Measurements from ENCODE around the gene UGT8. TPM values are rescaled to one million over a fixed set of nuclear protein-coding genes. Genes with fewer than 3 reads are reported as not detected.

Gene UGT8
- total RNA-seq, 3 donors from 2014 or later: 21.7 to 66.8 (median 51.7) TPM

DNA sequence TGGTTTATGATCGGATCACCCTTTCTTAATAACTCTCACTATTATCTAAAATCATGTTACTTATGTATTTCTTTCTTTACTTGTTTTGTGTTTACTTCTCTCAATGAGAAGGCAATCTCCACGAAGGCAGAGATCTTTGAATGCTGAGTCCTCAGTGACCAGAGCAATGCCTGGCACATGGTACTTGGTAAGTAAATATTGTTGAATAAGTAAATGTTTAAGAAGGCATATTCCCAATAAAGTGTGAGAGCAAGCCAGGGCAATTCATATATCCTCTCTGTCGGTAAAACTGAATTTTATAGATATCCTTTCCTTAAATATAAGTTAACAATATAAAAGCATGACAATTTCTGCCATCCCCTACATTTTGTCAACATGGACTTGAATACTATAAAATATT lies 94.4 kb downstream of the UGT8 start:
- H3K4me1 ChIP-seq (ENCODE audit: low read depth): no peaks in the 10 kb centered on the region
- DNase-seq (no peak), ATAC-seq (no peak)
- no peak overlapping the region for H3K4me3 ChIP-seq
- H3K36me3 ChIP-seq (ENCODE audit: low read depth): no peaks in the 10 kb centered on the region
- TF ChIP-seq, protein P1, sequence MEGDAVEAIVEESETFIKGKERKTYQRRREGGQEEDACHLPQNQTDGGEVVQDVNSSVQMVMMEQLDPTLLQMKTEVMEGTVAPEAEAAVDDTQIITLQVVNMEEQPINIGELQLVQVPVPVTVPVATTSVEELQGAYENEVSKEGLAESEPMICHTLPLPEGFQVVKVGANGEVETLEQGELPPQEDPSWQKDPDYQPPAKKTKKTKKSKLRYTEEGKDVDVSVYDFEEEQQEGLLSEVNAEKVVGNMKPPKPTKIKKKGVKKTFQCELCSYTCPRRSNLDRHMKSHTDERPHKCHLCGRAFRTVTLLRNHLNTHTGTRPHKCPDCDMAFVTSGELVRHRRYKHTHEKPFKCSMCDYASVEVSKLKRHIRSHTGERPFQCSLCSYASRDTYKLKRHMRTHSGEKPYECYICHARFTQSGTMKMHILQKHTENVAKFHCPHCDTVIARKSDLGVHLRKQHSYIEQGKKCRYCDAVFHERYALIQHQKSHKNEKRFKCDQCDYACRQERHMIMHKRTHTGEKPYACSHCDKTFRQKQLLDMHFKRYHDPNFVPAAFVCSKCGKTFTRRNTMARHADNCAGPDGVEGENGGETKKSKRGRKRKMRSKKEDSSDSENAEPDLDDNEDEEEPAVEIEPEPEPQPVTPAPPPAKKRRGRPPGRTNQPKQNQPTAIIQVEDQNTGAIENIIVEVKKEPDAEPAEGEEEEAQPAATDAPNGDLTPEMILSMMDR (IDR thresholded peaks at IDR 0.05): no peak
- intact Hi-C loops (cut with DNase I, micrococcal nuclease): loop anchor here in 1 of 2 donors (10.0 kb wide), 1 partner anchor 308 kb away; no protein-coding TSS in a partner anchor
- no peaks in the 10 kb centered on the region for H3K9me3 ChIP-seq

DNA sequence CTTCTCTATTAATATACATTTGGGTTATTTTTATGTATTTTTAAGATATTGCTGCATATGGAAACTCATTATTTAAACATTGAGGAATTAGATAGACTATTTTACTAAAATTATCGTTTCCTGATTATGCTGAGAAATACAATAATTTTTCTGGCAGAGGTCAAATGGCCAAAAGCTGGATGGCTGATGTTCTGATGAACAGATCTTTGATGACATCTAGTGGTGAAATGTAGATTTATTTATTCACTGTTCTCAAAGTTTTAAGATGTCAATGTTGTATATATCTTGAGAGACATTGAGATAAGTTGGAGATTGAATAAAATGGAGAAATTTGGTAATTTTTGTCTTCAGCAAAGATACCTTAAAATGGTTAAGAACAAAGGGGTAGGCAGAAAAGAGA lies 96.2 kb downstream of the UGT8 start:
- TF ChIP-seq, protein P1 (IDR thresholded peaks at IDR 0.05): peak; percentile 18
- intact Hi-C loops (cut with DNase I, micrococcal nuclease): loop anchor here in 1 of 2 donors (10.0 kb wide), 1 partner anchor 310 kb away; no protein-coding TSS in a partner anchor
- Histone ChIP-seq H3K9me3 (no peaks in the 10 kb centered on the region), H3K4me1 (ENCODE audit: low read depth) (no peaks in the 10 kb centered on the region), H3K4me3 (no peak overlapping the region), H3K36me3 (ENCODE audit: low read depth) (no peaks in the 10 kb centered on the region)
- no peak for DNase-seq
- no peak for ATAC-seq

DNA sequence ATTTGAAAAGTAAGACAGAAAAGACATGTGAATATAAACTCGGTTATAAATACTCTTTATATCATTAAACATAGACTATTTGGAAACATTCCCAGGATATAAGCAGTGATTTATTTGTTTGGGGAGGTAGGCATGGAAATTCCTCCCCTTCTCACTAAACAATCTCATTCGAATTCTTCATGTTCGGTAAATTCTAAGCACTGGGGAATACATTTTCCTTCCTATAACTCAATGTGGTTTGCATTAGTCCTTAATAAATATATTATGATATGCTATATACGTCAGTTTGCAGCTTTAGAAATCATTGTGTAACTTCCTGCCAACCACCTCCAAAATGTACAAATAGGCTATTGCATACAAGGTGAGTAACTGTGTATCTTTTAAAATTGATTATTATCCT lies 99.6 kb downstream of the UGT8 start:
- no peak for ATAC-seq
- Histone ChIP-seq H3K9me3 (no peaks in the 10 kb centered on the region), H3K4me3 (no peak overlapping the region), H3K4me1 (ENCODE audit: low read depth) (no peaks in the 10 kb centered on the region), H3K36me3 (ENCODE audit: low read depth) (no peaks in the 10 kb centered on the region)
- TF ChIP-seq, protein P1 (IDR thresholded peaks at IDR 0.05): no peak
- no peak for DNase-seq
- intact Hi-C loops (cut with DNase I, micrococcal nuclease): loop anchor here in 1 of 2 donors (10.0 kb wide), 1 partner anchor 313 kb away; no protein-coding TSS in a partner anchor

DNA sequence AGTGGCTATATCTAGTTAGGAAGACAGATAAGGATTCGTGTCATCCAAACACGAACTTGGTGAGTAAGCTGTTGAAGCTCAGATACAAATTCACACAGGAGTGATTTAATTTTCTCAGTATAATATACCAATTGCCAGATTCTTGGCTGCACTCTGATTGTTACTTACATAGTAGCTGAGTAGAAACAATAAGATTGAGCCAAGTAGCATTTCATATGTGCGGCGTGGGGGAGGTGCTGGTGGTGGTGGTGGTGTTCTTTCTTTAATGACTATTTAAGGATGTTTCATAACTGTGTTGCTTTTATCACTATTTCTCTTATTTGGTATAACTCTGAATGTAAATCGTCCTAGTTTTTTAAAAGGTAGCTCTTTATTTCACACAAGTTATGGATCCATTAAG lies 102.9 kb downstream of the UGT8 start:
- Histone ChIP-seq H3K4me1 (ENCODE audit: low read depth) (no peaks in the 10 kb centered on the region), H3K4me3 (no peak overlapping the region), H3K36me3 (ENCODE audit: low read depth) (no peaks in the 10 kb centered on the region), H3K9me3 (no peaks in the 10 kb centered on the region)
- TF ChIP-seq, protein P1 (IDR thresholded peaks at IDR 0.05): no peak
- ATAC-seq: no peak
- intact Hi-C loops (cut with DNase I, micrococcal nuclease): no loop called here
- DNase-seq: no peak

- no peaks in the 10 kb centered on the region for H3K9me3 ChIP-seq
- H3K4me3 ChIP-seq: no peak overlapping the region
- H3K36me3 ChIP-seq (ENCODE audit: low read depth): no peaks in the 10 kb centered on the region
- peak; percentile 46 for ATAC-seq
- DNase-seq: no peak
- H3K4me1 ChIP-seq (ENCODE audit: low read depth): no peaks in the 10 kb centered on the region
- TF ChIP-seq, protein P1 (IDR thresholded peaks at IDR 0.05): no peak
- intact Hi-C loops (cut with DNase I, micrococcal nuclease): no loop called here
These were observed 118.8 kb downstream of the UGT8 start for GRCh38 chr4:114717432-114717831.

- Histone ChIP-seq H3K4me3 (no peak overlapping the region), H3K36me3 (ENCODE audit: low read depth) (no peaks in the 10 kb centered on the region), H3K4me1 (ENCODE audit: low read depth) (no peaks in the 10 kb centered on the region), H3K9me3 (no peaks in the 10 kb centered on the region)
- DNase-seq: no peak
- no peak for ATAC-seq
- intact Hi-C loops (cut with DNase I, micrococcal nuclease): no loop called here
- TF ChIP-seq, protein P1 (IDR thresholded peaks at IDR 0.05): no peak
These were observed 126.5 kb downstream of the UGT8 start for GRCh38 chr4:114725066-114725465.

Measured in mucosa of descending colon (tissue), 3 donors.